ENCODE results near the gene ANP32A. TPM values are rescaled to one million over a fixed set of nuclear protein-coding genes. Genes with fewer than 3 reads are reported as not detected.

The ANP32A gene
- total and polyA plus RNA-seq, 3 donors from 2014 or later, result 32.9 to 49.5 (median 41.3) TPM

GRCh38 chr15:68786753-68787152, 33.9 kb downstream of the ANP32A start:
- H3K36me3 ChIP-seq (ENCODE audit: low read depth, missing control alignments), result no peaks in the 10 kb centered on the region
- no peaks in the 10 kb centered on the region for H3K9me3 ChIP-seq
- no peak for DNase-seq
- TF ChIP-seq POLR2A (IDR thresholded peaks at IDR 0.05) (no peak), CTCF (IDR thresholded peaks at IDR 0.05) (no peak)
- no peak overlapping the region for H3K27ac ChIP-seq
- no peak overlapping the region for H3K4me3 ChIP-seq
- WGBS, 2 donors, result 88 to 96% methylated on average over 5 of the region's 5 CpGs
- intact Hi-C loops (cut with DNase I; ENCODE audit: low total_unique reads), result no loop called here
- H3K27me3 ChIP-seq, result no peaks in the 10 kb centered on the region
- H3K4me1 ChIP-seq, result peaks cover 8% of the 10 kb centered on the region

- 71 to 90% methylated on average over 5 of the region's 5 CpGs for WGBS, 2 donors
- no peaks in the 10 kb centered on the region for H3K36me3 ChIP-seq (ENCODE audit: low read depth, missing control alignments)
- no peak for TF ChIP-seq CTCF (IDR thresholded peaks at IDR 0.05)
- no peak for TF ChIP-seq POLR2A (IDR thresholded peaks at IDR 0.05)
- no peak for DNase-seq
- no peak overlapping the region for H3K4me3 ChIP-seq
- peaks cover 8% of the 10 kb centered on the region for H3K4me1 ChIP-seq
- intact Hi-C loops (cut with DNase I; ENCODE audit: low total_unique reads), result no loop called here
- no peaks in the 10 kb centered on the region for H3K27me3 ChIP-seq
- H3K27ac ChIP-seq, result no peak overlapping the region
- no peaks in the 10 kb centered on the region for H3K9me3 ChIP-seq
Observed at GRCh38 chr15:68785541-68785940, 35.2 kb downstream of the ANP32A start.

- Histone ChIP-seq H3K4me3 (no peak overlapping the region), H3K27ac (no peak overlapping the region), H3K9me3 (no peaks in the 10 kb centered on the region), H3K27me3 (no peaks in the 10 kb centered on the region), H3K4me1 (no peaks in the 10 kb centered on the region), H3K36me3 (ENCODE audit: low read depth, missing control alignments) (no peaks in the 10 kb centered on the region)
- no peak for DNase-seq
- 93% methylated on average over 13 of the region's 13 CpGs for WGBS, 2 donors
- intact Hi-C loops (cut with DNase I; ENCODE audit: low total_unique reads), result no loop called here
- TF ChIP-seq CTCF (IDR thresholded peaks at IDR 0.05) (no peak), POLR2A (IDR thresholded peaks at IDR 0.05) (no peak)
Observed at GRCh38 chr15:68784206-68784605, 36.5 kb downstream of the ANP32A start.

- intact Hi-C loops (cut with DNase I; ENCODE audit: low total_unique reads), result no loop called here
- H3K36me3 ChIP-seq (ENCODE audit: low read depth, missing control alignments), result no peaks in the 10 kb centered on the region
- H3K27me3 ChIP-seq, result no peaks in the 10 kb centered on the region
- no peak overlapping the region for H3K27ac ChIP-seq
- peak; percentile 47 for DNase-seq
- peak in 2 of 3 experiments; percentile 30 to 44 for TF ChIP-seq CTCF (IDR thresholded peaks at IDR 0.05)
- no peak for TF ChIP-seq POLR2A (IDR thresholded peaks at IDR 0.05)
- no peaks in the 10 kb centered on the region for H3K9me3 ChIP-seq
- WGBS, 2 donors, result 72 to 78% methylated on average over 9 of the region's 9 CpGs
- H3K4me3 ChIP-seq, result no peak overlapping the region
- no peaks in the 10 kb centered on the region for H3K4me1 ChIP-seq
Observed at GRCh38 chr15:68783226-68784058, 37.3 kb downstream of the ANP32A start.

Measured in testis (tissue), 3 donors.